ENCODE results near the gene IFI27L2.

GRCh38 chr14:94098326-94098992 lies 30.9 kb downstream of the IFI27L2 start:
- no peak for TF ChIP-seq CTCF (IDR thresholded peaks at IDR 0.05; ENCODE audit: control extremely low read depth in 1 of 3, insufficient read depth in 1 of 3, low read depth in 1 of 3, low read length in 3 of 3)
- no peak for TF ChIP-seq GTF2F1 (IDR thresholded peaks at IDR 0.05; ENCODE audit: borderline replicate concordance, low read depth, low read length)
- TF ChIP-seq POU5F1 (IDR thresholded peaks at IDR 0.05; ENCODE audit: low read depth, low read length) = no peak
- TF ChIP-seq HDAC2 (IDR thresholded peaks at IDR 0.05; ENCODE audit: borderline replicate concordance in 1 of 2, low read depth in 2 of 2, low read length in 2 of 2) = no peak
- no peak for TF ChIP-seq CBX5 (IDR thresholded peaks at IDR 0.05; ENCODE audit: low read depth, low read length)
- no peak for TF ChIP-seq NANOG (IDR thresholded peaks at IDR 0.05; ENCODE audit: insufficient read depth, low read depth, low read length, poor library complexity, severe bottlenecking)
